Upper lobe of left lung (tissue), 4 donors: ENCODE results near the gene PHACTR1.

Source experiments
- EP300 ChIP-seq, 4 donors: sonication (generic); formaldehyde crosslinking; IDR thresholded peaks; one replicate each; pipeline ENCODE4 v1.5.1; 2017; ENCODE audit warnings: antibody characterized with exemption in 4 of 4, control low read depth in 2 of 4
- POLR2AphosphoS5 ChIP-seq, 2 donors: sonication (generic); formaldehyde crosslinking; IDR thresholded peaks; one replicate each; pipeline ENCODE4 v1.5.1; 2017; ENCODE audit warnings: antibody characterized with exemption in 2 of 2
- TF ChIP-seq, protein P1 (sequence below), 6 experiments: fragments of 450-650 bp in 4 of 6; fragments of 200-600 bp in 2 of 6; sonication (generic) in 2 of 6; IDR thresholded peaks; one replicate each; pipeline ENCODE4 v1.5.1; 2016 to 2019; ENCODE audit warnings: antibody characterized with exemption in 6 of 6

- TF ChIP-seq, protein P1, sequence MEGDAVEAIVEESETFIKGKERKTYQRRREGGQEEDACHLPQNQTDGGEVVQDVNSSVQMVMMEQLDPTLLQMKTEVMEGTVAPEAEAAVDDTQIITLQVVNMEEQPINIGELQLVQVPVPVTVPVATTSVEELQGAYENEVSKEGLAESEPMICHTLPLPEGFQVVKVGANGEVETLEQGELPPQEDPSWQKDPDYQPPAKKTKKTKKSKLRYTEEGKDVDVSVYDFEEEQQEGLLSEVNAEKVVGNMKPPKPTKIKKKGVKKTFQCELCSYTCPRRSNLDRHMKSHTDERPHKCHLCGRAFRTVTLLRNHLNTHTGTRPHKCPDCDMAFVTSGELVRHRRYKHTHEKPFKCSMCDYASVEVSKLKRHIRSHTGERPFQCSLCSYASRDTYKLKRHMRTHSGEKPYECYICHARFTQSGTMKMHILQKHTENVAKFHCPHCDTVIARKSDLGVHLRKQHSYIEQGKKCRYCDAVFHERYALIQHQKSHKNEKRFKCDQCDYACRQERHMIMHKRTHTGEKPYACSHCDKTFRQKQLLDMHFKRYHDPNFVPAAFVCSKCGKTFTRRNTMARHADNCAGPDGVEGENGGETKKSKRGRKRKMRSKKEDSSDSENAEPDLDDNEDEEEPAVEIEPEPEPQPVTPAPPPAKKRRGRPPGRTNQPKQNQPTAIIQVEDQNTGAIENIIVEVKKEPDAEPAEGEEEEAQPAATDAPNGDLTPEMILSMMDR (IDR thresholded peaks at IDR 0.05): no peak
- TF ChIP-seq EP300 (IDR thresholded peaks at IDR 0.05) (no peak), POLR2AphosphoS5 (IDR thresholded peaks at IDR 0.05) (no peak)
Measured at GRCh38 chr6:13076575-13076974, 360.0 kb downstream of the PHACTR1 start.
